A673 (cell line): ENCODE measurements around the gene CTSZ.

ENCODE experiments used
- CTCF ChIP-seq: fragments of 300-800, 200-600 bp; sonication (generic); conservative IDR thresholded peaks from 2 replicates; pipeline ENCODE4 v1.5.1; 2017; ENCODE audit warnings: low read depth, mild to moderate bottlenecking, antibody characterized with exemption, low read length, moderate library complexity, mixed read lengths
- EZH2 ChIP-seq: fragments of 200-600 bp; sonication (generic); IDR thresholded peaks from 2 replicates; pipeline ENCODE4 v1.6.1; 2017; ENCODE audit warnings: borderline replicate concordance, low read depth, mild to moderate bottlenecking, mixed read lengths, antibody characterized with exemption, low read length; ENCODE audit not compliant: poor library complexity, severe bottlenecking

DNA sequence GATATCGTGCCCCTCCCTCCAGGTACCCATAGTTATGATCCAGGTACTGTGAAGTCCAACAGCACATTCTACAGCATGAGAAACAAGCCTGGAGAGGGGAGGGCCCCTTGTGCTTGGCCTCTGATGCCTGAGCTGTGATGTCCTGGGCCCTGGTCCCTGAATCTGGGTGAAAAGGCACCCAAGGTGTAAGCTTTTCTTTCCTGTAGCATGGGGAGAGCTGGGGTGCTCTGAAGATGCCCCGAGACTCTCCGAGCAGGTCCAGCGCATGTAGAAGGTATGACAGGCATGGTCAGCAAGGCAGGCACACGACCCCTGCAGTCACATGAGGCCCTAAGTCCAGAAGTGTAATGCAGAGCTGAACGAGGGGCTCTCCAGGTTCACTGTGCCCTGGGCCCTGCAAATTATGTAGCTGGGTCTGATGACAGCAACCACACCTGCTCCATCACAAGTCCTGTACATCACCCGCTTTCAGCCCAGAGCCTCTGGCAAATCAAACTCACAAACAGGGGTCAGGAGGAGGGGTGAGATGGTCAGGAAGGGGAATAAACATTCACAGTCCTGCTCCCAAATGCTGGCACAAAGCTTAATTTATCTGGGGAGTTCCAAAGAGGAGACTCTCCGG, 1.8 kb upstream of the CTSZ start:
- TF ChIP-seq CTCF: no peak
- TF ChIP-seq EZH2: no peak
